ENCODE data around the gene GATAD2B.
"Not testable (repeated sequence)": the region's sequence is repeated elsewhere in the genome, so short reads cannot be mapped to it uniquely, and the experiment has no call there.

GATAD2B gene

DNA sequence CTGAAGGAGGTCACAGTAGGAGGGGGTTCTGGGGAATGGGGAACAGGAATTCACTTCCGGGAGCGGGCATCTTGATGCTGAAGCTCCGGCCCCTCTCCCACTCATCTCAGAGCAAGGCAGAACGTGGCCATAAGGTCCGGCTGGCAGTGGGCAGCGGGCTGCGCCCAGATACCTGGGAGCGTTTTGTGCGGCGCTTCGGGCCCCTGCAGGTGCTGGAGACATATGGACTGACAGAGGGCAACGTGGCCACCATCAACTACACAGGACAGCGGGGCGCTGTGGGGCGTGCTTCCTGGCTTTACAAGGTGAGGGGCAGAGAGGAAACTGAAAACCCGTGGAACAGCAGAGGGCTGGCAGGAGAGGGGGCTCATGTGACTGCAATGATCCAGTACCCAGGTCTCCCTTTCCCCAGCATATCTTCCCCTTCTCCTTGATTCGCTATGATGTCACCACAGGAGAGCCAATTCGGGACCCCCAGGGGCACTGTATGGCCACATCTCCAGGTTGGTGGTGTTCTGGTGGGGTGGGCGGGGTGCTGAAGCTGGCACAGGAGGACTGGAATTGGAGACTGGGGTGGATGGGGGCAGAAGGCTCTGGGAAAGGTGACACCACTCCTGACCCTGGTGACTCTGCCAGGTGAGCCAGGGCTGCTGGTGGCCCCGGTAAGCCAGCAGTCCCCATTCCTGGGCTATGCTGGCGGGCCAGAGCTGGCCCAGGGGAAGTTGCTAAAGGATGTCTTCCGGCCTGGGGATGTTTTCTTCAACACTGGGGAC lies 144.5 kb downstream of the GATAD2B start:
- no peak for DNase-seq (ENCODE audit: low spot score)

DNA sequence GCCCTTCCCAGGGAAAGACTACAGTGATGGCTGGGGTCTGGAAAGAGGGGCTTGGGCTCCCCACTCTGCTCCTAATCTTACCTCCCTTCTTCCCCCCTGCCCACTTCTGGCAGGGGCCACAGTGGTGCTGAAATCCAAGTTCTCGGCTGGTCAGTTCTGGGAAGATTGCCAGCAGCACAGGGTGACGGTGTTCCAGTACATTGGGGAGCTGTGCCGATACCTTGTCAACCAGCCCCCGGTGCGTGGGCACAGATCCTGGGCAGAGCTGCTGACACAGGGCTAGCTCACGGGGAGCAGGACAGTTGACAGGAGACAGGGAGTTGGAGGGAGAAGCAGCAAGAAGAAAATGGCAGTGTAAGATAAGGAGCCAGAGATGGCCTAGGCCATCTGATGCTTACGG lies 145.1 kb downstream of the GATAD2B start:
- no peak for DNase-seq (ENCODE audit: low spot score)

DNA sequence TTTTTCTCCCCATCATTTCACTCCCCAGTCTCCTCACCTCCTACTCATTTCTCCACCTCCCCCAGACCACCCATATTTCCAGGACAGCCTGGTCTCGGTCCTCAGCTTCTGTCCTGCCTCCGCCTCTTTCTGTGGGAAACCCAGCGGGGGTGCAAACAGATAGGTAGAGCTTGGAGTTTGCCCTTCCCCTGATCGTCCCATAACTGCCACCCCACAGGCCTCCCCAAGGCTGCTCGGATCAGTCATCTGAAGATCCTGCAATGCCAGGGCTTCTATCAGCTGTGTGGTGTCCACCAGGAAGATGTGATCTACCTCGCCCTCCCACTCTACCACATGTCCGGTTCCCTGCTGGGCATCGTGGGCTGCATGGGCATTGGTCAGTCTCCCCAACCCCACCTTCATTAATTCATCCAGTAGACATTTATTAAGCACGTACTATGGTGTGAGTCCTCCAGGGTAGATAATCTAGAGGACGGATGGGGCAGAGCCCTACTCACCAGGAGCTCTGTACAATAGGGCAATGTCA lies 145.9 kb downstream of the GATAD2B start:
- DNase-seq (ENCODE audit: low spot score) = no peak

DNA sequence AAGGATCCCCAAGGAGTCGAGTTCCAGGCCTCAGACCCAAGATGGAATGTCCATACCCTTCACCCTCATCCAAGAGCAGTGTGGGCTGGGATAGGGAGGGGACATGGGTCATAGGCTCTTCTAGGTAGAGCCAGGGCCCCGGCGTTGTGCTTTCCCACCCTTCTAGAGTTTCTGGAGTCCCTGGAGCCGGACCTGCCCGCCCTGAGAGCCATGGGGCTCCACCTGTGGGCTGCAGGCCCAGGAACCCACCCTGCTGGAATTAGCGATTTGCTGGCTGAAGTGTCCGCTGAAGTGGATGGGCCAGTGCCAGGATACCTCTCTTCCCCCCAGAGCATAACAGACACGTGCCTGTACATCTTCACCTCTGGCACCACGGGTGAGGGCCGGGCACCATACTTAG lies 146.4 kb downstream of the GATAD2B start:
- no peak for DNase-seq (ENCODE audit: low spot score)

DNA sequence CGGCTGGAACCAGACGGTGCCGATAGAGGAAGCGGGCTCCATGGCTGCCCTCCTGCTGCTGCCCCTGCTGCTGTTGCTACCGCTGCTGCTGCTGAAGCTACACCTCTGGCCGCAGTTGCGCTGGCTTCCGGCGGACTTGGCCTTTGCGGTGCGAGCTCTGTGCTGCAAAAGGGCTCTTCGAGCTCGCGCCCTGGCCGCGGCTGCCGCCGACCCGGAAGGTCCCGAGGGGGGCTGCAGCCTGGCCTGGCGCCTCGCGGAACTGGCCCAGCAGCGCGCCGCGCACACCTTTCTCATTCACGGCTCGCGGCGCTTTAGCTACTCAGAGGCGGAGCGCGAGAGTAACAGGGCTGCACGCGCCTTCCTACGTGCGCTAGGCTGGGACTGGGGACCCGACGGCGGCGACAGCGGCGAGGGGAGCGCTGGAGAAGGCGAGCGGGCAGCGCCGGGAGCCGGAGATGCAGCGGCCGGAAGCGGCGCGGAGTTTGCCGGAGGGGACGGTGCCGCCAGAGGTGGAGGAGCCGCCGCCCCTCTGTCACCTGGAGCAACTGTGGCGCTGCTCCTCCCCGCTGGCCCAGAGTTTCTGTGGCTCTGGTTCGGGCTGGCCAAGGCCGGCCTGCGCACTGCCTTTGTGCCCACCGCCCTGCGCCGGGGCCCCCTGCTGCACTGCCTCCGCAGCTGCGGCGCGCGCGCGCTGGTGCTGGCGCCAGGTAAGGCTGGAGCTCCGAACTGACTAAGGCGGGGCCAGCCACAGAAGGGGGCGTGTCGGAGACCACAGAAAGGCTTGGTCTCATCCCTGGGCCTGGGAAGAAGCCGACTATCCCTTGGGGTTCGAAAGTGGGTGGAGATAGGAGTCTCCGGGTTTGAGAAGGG lies 147.1 kb downstream of the GATAD2B start:
- peak; percentile 62 for DNase-seq (ENCODE audit: low spot score)

DNA sequence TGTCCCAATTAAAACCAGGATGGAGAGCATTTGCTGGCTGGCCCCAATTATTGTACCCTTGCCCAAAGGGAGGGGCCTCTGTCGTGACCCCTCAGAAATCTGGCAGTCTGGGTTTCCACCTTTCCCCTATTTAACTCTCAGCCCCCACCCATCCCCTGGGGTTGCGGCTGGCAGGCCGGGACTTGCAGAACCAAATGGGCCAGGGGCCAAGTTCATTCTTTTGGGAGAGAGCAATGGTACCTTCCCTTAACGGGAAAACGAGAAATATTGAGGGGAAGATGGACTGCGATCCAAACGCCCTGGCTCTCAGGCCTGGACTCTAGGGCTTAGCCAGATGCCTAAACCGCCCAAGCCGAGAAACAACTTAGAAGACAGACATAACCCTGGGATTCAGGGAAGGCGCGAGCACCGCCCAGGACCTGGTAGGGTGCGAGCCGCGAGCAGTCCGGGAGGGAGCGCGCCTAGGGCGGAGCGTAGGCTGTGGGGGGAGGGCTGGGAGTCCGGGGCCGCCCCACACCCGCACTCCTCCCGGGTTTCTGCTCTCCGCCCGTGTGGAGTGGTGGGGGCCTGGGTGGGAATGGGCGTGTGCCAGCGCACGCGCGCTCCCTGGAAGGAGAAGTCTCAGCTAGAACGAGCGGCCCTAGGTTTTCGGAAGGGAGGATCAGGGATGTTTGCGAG lies 147.9 kb downstream of the GATAD2B start, which contains the start of gene SLC27A3:
TSS of gene SLC27A3 (plus strand) at position 628 of the 678 bp plus-strand sequence. CDS start 91 bp downstream, outside the sequence.
- no peak for DNase-seq (ENCODE audit: low spot score)

DNA sequence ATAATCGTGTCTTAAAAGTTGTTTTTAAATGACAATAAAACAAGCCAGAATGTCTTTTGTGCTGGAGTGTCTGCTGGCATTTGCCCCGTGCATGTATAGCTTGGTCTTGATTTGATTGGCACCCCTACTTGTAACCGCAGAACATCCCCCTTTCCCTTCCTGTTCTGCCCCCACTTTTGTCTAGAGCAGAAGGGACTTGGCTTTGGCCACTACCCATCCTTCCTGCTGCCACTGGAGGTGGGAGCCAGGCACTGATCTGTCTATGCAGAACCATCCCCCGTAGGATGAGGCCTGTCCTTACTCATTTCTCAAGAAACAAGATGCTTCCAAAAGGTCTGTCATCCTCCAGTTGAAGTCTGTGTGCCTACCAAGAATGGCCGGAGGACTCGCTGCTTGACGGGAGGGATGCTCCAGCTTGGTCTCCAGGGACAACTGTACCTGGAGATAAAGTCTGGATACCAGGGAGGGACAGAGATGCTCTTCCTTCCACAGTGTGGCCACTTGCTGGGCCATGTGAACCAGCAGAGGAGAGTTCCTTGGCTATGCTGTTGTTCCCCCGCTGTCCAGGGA lies 148.7 kb downstream of the GATAD2B start:
- DNase-seq (ENCODE audit: low spot score) = no peak

DNA sequence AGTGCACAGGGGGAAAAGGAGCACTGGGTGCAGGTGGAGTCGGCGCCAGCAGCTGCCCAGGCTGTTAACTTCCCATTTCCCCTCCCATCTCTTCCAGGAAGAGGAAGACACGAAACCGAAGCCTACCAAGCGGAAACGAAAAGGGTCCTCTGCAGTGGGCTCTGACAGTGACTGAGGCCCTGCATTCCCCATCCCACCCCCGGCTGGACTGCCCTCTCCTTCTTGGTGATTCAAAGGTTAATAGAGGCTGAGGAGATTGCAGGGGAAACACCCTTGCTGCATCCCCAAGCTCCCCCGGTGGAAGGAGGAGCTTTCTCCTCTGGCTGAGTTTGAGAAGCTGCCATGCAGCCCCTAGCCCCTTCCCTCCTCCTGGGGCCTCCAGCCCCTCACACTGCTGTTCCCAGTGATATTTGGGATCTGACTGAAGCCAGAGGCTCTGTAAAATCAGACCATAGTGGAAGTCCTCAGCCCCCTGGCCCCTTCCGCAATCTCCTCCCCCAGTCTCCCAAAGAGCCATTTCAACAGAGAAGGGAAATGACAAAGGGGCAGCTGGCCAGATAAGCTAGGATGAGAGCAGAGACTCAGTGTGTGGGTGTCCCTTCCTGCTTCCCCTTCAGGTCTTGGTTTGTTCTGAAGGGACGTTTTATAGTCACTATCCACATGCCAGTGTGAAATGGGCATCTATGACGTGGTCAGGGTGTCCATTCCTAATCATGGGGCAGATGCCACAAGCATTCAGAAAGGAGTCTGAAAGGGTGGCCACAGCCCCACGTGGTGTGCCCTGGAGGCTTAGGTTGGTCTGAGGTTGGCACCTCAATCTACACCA lies 149.5 kb downstream of the GATAD2B start:
- DNase-seq (ENCODE audit: low spot score) = peak; percentile 82

DNA sequence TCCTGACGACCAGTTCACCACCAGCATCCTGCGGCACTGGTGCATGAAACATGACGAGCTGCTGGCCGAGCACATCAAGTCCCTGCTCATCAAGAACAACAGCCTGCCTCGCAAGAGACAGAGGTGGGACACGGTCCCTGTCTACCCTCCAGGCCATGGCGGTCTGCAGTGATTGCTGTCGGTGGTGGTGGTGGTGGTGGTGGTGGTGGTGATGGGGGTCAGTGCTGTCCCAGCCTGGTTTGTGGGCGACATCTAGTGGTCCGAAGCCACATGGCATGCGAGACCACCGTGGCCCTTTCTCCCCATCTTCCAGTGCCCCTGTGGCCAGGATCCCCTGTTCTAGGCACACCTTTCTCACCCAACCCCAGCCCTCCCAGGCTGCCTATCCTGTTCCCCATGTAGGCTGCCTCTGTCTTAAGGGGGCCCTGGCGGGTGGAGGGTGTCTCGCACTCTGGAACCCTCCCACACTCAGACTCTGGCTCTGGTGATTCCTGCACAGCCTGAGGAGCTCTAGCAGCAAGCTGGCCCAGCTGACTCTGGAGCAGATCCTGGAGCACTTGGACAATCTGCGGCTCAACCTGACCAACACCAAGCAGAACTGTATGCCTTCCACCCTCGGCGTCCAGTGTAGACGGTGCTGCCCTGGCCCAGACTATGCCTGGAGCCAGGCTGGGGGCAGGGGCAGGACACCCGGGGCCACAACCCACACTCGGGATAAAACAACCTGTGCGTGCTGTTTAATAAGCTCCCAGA lies 150.8 kb downstream of the GATAD2B start:
- no peak for DNase-seq (ENCODE audit: low spot score)

DNA sequence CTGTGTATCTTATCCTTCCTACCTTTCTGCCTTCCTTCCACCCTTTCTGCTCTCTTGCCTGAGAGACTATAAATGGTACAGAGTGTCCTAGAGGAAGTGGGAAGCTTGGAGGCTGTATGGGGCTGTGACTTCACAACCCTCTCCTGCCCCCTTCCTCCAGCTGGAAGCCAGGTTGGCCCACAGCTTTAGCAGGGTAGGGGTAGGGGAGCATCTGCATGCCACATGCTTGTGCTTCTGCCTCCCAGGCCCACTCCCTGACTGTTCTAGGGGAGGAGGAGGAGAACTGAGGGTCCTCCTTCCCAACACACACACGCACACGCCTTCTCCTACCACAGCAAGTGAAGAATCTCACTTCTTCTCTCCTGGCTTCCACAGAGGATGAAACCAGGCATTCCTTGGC lies 151.5 kb downstream of the GATAD2B start:
- DNase-seq (ENCODE audit: low spot score) = no peak

DNA sequence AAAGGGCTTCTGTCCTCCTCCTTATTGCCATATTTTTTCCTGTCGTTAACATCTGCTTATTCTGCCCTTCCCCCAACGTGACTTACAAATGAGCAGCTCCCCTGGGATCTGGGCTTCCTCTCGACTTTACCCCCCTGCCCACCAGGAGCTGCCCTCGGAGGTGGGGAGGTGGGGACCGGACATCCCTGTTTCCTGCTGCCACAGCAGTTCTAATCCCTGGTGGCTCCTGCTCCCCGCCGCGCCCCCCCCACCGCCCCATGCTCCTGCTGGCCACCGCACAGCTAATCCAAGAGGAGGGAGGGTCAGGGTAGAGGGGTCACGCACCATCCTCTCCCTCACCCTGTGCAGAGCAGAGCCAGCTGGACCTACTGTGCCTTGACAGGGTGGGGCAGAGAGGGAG lies 152.0 kb downstream of the GATAD2B start:
- no peak for DNase-seq (ENCODE audit: low spot score)

DNA sequence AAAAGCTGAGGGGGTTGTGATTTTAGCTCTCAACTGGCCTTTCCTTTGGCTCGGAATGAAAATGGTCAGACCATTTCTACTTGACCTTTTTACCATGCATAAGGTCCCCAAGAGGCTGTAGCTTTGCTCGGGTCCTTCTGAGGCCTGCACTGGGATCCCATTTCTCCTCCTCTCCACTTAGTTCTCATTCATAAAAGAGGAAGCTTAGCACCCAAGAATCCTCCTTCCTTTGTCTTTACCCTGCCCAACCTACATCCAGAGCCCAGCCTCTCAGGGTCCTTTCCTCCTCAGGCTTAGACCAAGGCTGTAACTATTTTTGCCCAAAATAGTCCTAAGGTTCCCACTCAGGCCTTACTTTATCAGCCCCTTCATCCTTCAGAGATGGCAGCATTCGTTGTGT lies 153.6 kb downstream of the GATAD2B start:
- DNase-seq (ENCODE audit: low spot score) = no peak

DNA sequence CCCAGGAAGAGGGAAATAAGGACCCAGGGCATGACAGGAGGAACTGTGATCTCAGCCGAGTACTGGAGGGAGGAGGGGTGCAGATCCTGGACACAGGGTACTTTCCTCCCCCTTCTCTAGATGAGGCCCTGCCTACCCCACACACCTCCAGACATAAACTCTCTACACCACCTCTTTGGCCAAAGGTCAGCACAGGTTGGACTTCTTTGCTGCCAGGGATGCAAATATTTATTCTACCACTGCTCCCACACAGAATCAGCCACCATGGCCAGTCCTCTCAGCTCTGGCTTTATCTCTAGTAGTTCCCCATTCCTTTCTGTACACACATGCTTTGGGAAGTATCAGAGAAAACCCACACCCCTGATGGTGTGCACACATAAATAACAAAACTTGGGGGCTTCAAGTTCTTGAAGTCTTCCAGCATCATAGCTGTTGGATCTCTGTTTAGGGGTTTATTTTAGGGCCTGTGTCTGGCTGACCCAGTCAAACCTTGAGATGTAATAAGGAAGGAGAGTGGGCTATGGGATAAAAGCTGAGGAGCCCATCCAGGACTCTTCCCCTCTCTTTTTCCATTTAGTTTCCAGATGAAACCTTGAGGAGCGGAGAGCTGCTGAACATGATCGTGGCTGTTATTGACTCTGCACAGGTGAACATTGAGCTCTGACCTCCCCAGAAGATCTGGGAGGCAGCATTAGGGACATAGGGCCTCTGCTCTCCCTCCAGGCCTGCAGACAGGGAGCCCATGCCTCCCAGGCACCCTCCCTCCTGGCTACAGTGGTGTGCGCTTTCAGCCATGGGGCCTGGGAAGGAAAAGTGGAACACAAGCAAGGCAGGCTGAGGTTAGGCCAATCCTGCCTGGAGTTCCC lies 154.2 kb downstream of the GATAD2B start:
- DNase-seq (ENCODE audit: low spot score) = no peak

DNA sequence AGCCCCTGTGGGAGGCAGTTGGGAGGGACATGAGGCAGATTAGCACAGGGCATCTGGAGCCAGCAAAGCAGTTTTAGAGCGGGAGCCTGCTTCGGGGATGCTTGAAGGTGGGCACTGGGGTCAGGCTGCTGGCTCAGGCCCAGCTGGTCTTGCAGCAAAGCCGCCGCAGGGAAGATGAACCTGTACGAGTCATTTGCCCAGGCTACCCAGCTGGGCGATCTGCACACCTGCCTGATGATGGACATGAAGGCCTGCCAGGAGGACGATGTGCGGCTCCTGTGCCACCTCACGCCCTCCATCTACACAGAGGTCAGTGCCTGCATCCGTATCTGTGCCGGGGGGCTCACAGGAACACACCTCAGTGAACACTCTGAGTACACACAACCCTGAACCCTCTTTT lies 155.3 kb downstream of the GATAD2B start:
- no peak for DNase-seq (ENCODE audit: low spot score)

DNA sequence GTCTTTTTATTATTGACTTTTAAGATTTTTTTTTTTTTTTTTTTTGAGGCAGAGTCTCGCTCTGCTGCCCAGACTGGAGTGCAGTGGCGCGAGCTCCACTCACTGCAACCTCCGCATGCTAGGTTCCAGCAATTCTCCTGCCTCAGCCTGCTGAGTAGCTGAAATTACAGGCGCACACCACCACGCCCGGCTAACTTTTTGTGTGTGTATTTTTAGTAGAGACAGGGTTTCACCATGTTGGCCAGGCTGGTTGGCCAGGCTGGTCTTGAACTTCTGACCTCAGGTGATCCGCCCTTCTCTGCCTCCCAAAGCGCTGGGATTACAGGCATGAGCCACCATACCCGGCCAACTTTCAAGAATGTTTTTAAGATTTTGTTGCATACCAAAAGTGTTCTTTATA lies 156.1 kb downstream of the GATAD2B start:
- DNase-seq (ENCODE audit: low spot score) = not testable (repeated sequence)

DNA sequence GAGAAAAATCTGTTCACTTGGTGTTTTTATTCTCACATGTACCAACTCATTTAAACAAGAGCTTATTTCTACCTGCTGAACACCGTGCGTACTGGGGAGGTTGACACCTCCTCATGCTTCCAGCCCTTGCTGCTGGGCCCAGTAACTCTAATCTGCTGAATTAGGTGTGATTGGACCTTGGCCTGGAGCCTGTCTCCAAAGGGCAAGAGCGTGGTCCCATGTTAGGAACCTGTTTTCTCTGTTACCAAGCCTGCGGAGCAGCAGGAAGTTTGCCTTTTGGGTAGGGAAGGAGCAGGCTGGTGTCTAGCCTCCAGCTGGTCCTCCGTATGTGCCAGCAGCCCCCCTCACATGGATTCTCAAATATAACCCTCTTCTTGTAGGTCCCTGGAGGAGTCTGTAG lies 158.5 kb downstream of the GATAD2B start:
- DNase-seq (ENCODE audit: low spot score) = no peak

DNA sequence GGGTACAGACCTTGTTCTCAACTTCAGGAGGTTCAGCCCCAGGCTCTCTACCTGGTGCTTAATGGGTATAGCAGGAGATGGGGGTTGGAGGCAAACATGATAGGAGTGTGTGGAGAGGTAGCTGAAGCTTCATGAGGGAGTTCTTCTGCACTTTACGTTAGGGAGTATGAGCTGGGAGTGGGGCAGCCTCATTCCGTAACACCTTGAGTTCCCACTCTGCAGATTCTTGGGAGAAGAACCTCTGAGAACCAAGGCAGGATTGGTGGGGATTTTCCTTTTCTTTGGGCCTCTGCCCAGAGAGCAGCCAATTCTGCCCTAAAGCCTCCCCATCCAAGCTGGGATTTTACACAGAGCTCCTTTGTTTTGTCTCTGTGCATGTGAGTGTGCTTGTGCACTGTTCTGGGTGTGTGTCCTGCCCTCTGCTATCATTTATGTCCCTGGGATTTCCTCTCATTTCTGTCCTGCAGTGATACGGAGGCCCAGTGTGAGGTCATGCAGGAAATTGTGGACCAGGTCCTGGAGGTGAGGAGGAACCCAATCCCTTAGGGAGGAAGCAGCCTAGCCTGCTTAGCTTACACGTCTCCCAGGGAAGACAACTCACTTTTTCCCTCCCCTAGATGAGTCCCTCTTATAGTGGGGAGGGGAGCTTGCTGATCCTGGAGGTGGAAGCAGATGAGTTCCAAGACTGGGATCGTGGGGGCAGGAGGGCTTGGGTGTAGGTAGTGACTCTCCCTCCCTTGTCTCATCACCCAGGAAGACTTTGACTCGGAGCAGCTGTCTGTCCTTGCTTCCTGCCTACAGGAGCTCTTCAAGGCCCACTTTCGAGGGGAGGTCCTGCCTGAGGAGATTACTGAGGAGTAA lies 159.2 kb downstream of the GATAD2B start:
- DNase-seq (ENCODE audit: low spot score) = peak; percentile 99

DNA sequence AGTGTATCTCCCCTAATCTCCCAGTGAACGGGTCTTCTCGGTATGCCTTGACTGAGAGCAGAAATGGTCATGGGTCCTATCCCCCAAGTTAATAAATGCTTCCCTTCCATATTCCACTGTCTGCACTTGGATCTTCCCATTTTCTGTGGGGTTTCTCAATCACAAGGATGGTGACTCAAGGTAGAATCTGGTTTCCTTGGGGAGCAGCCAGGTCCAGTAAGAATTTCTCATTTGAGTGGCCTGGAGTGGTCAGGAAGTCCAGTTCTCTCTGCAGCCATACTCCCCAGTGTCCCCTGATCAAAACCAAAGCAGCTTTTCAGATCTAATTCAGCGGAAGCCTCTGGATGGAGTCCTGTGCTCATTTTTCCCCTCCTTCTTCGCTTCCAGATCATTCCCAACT lies 162.3 kb downstream of the GATAD2B start:
- DNase-seq (ENCODE audit: low spot score) = no peak

Measured in COLO829 (cell line).